Ovary (tissue), 9 donors: ENCODE results near the gene STING1. TPM values are rescaled to one million over a fixed set of nuclear protein-coding genes. Genes with fewer than 3 reads are reported as not detected.
"Not testable (repeated sequence)": the region's sequence is repeated elsewhere in the genome, so short reads cannot be mapped to it uniquely, and the experiment has no call there.

Experiments
- DNase-seq, 5 donors: peaks; one replicate each; pipeline ENCODE4 v3.0.0-alpha.2; 2019 to 2020
- H3K27ac ChIP-seq, 2 donors: fragments of 200-600 bp; one replicate each; pipeline versions ENCODE4 v1.5.1 to v1.8.0; 2019 to 2022
- H3K27me3 ChIP-seq: fragments of 200-600 bp; one replicate; pipeline ENCODE4 v1.8.0; 2022
- H3K36me3 ChIP-seq: fragments of 200-600 bp; sonication (generic); one replicate; pipeline ENCODE4 v1.5.1; 2019
- H3K4me1 ChIP-seq: one replicate; pipeline ENCODE4 v1.8.1; 2013; ENCODE audit warnings: mild to moderate bottlenecking, moderate library complexity; ENCODE audit not compliant: insufficient read depth
- H3K4me3 ChIP-seq: fragments of 200-600 bp; sonication (generic); one replicate; pipeline ENCODE4 v1.5.1; 2017
- H3K9me3 ChIP-seq, 2 donors: fragments of 200-600 bp in 1 of 2; sonication (generic) in 1 of 2; one replicate each; pipeline versions ENCODE4 v1.5.1 to v1.8.1; 2013 to 2019; ENCODE audit warnings: mild to moderate bottlenecking in 1 of 2, moderate library complexity in 1 of 2
- CTCF ChIP-seq, 3 donors: fragments of 450-650 bp in 2 of 3; fragments of 200-600 bp in 1 of 3; IDR thresholded peaks; one replicate each; pipeline versions ENCODE4 v1.5.1 to v1.8.0; 2016 to 2022; ENCODE audit warnings: antibody characterized with exemption in 3 of 3, mild to moderate bottlenecking in 1 of 3
- EP300 ChIP-seq: sonication (generic); formaldehyde crosslinking; IDR thresholded peaks from one replicate; pipeline ENCODE4 v1.6.1; 2017; ENCODE audit warnings: antibody characterized with exemption
- POLR2A ChIP-seq: fragments of 450-650 bp; IDR thresholded peaks from one replicate; pipeline ENCODE4 v1.6.1; 2017; ENCODE audit warnings: antibody characterized with exemption, mild to moderate bottlenecking, moderate library complexity
- WGBS, 3 donors: extraction: QIAGEN DNeasy Blood & Tissue Kit in 1 of 3; methylation state at CpG; one replicate each; pipeline versions ENCODE4 v1.1.5 to v1.1.7; 2013 to 2017; 5-methylcytosine and 5-hydroxymethylcytosine counted together
- intact Hi-C, 4 donors: fragments of 100-400 bp; cut with DNase I; formaldehyde crosslinking; loops; one replicate each; pipeline versions ENCODE4 v1.11.0 to v1.15.1; 2022 to 2023
- polyA plus RNA-seq, 2 donors: library from polyadenylated mRNA; stranded (reverse); fragments of 200-250 nt in 1 of 2; fragments of 350-450 nt in 1 of 2; fragmentation: Illumina TruSeq in 1 of 2; extraction: RNeasy Lipid Tissue Mini Kit (QIAGEN cat#74804) in 1 of 2; gene quantifications; one replicate each; pipeline ENCODE4 v1.2.3, GENCODE V29; 2013 to 2014
- total RNA-seq, 7 donors: library from RNA; depleted of rRNA in 2 of 7; stranded (reverse); fragments of >200 nt in 2 of 7; fragmentation: NEBNext Ultra II Directional in 3 of 7; extraction: Animal tissue kit (Norgen Biotek cat#: 25700) in 3 of 7; gene quantifications; one replicate each; pipeline versions ENCODE4 v1.1.0 to v1.2.4, GENCODE V29; 2016 to 2023
- donor health status: DM: no; HTN: no; CAD: no; lungs with moderate emphysema.
- donor health status: DM: no; HTN: no; CAD: no.
- donor health status: Bipolar disorder and iron deficiency.
- donor health status: DM: yes; HTN: yes; CAD: no.
- donor health status: DM: no; HTN: no; CAD: no.
- donor health status: DM: yes; HTN: yes; CAD: no.

STING1 gene
- total and polyA plus RNA-seq, 9 donors = 36.8 to 74.6 (median 50.2) TPM

- 20 to 35% (median 30%) methylated on average over 12 of the region's 12 CpGs for WGBS, 3 donors
- intact Hi-C loops = no loop called here
- DNase-seq = peak; percentile 64 to 77 (median 71)
These were observed 1.4 kb downstream of the STING1 start for GRCh38 chr5:139481122-139481533.

GRCh38 chr5:139479729-139480128, 2.8 kb downstream of the STING1 start:
- H3K27me3 ChIP-seq, H3K36me3 ChIP-seq, H3K9me3 ChIP-seq, H3K27ac ChIP-seq, intact Hi-C loops, DNase-seq, H3K4me3 ChIP-seq: not testable (repeated sequence)
- WGBS, 3 donors = 94 to 99% (median 97%) methylated on average over 4 of the region's 4 CpGs
- H3K4me1 ChIP-seq = peaks cover 18% of the 10 kb centered on the region

More at GRCh38 chr5:139481122-139481533, 1.4 kb downstream of the STING1 start:
- no peaks in the 10 kb centered on the region for H3K9me3 ChIP-seq
- TF ChIP-seq POLR2A (no peak), EP300 (no peak), CTCF (IDR thresholded peaks at IDR 0.05) (no peak)
- peaks cover 17% of the 10 kb centered on the region for H3K4me1 ChIP-seq
- peak overlapping the region; percentile 94 for H3K27ac ChIP-seq
- no peaks in the 10 kb centered on the region for H3K36me3 ChIP-seq
- no peaks in the 10 kb centered on the region for H3K27me3 ChIP-seq
- H3K4me3 ChIP-seq = peak overlapping the region; percentile 47

- H3K27ac ChIP-seq, H3K9me3 ChIP-seq, intact Hi-C loops, H3K36me3 ChIP-seq, H3K27me3 ChIP-seq, DNase-seq, H3K4me3 ChIP-seq: not testable (repeated sequence)
- 82% methylated on average over 9 of the region's 9 CpGs for WGBS, 3 donors
- H3K4me1 ChIP-seq = peaks cover 18% of the 10 kb centered on the region
These were observed 3.7 kb downstream of the STING1 start for GRCh38 chr5:139478657-139479423.

GRCh38 chr5:139475865-139476617, 6.5 kb downstream of the STING1 start:
- H3K9me3 ChIP-seq = no peaks in the 10 kb centered on the region
- TF ChIP-seq POLR2A (no peak), CTCF (IDR thresholded peaks at IDR 0.05) (no peak), EP300 (no peak)
- peaks cover 8% of the 10 kb centered on the region for H3K4me1 ChIP-seq
- no peak overlapping the region for H3K27ac ChIP-seq
- no peaks in the 10 kb centered on the region for H3K36me3 ChIP-seq
- WGBS, 3 donors = 76 to 83% (median 80%) methylated on average over 13 of the region's 13 CpGs
- intact Hi-C loops = no loop called here
- DNase-seq = no peak
- H3K4me3 ChIP-seq = no peak overlapping the region
- H3K27me3 ChIP-seq = no peaks in the 10 kb centered on the region

GRCh38 chr5:139474890-139475791, 7.4 kb downstream of the STING1 start:
- Histone ChIP-seq H3K27ac (no peak overlapping the region), H3K36me3 (no peaks in the 10 kb centered on the region), H3K9me3 (no peaks in the 10 kb centered on the region), H3K4me3 (no peak overlapping the region), H3K4me1 (peaks cover 3% of the 10 kb centered on the region), H3K27me3 (no peaks in the 10 kb centered on the region)
- WGBS, 3 donors = 36 to 48% (median 43%) methylated on average over 13 of the region's 13 CpGs
- no peak for TF ChIP-seq POLR2A
- TF ChIP-seq EP300 = no peak
- no peak for TF ChIP-seq CTCF (IDR thresholded peaks at IDR 0.05)
- peak; percentile 45 to 75 (median 61) for DNase-seq
- intact Hi-C loops = no loop called here
